GM06990 (cell line): ENCODE results near the gene RAB28.

Experiments
- DNase-seq: peaks from one replicate; pipeline ENCODE4 v3.0.0-alpha.2; 2011; ENCODE audit not compliant: insufficient read length; ENCODE audit errors: extremely low read depth
- H3K27me3 ChIP-seq: replicated peaks from 2 replicates; pipeline ENCODE4 v1.6.0; 2011; ENCODE audit warnings: low read length; ENCODE audit not compliant: control insufficient read depth, insufficient read depth
- H3K36me3 ChIP-seq: 2 replicates; pipeline ENCODE4 v1.5.1; 2011; ENCODE audit warnings: low read length; ENCODE audit not compliant: control insufficient read depth, insufficient read depth
- H3K4me3 ChIP-seq: replicated peaks from 2 replicates; pipeline ENCODE4 v1.5.1; 2011; ENCODE audit warnings: low read depth, mild to moderate bottlenecking, control low read depth, low read length
- CTCF ChIP-seq: IDR thresholded peaks from 2 replicates; pipeline ENCODE4 v1.5.1; 2011; ENCODE audit warnings: low read length, control low read depth, mild to moderate bottlenecking, inconsistent platforms; ENCODE audit not compliant: insufficient read depth, poor library complexity, severe bottlenecking

RAB28 gene

DNA sequence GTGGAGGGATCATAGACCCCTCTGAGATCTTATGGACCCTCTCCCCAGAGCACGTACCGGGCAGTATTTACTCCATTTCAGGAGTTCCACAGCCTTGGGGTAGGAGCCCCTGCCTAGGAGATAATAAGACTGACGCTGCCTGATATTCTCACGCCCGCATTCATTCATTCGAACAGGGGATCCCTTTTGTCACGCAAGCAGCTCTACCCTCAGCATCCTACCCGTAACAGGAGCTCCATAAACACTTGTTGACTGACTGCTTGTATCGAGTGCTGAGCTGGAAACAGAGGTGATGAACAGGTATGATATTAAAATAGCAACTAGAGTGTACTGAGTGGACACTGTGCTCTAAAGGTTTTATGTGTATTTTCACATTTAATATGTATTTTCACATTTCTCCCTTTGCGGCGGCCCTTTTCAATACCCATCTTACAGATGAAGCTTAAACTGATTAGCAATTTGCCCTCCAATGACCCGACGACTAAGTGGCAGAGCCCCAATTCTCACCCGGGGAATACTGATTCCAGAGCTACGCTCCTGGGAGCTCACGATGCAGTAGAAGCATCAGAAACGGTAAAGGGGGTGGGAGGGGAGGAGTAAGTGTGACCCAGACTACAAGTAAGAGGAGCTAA is 888 bp downstream of the RAB28 start:
- no peaks in the 10 kb centered on the region for H3K27me3 ChIP-seq
- no peak for DNase-seq
- peak overlapping the region; percentile 93 for H3K4me3 ChIP-seq
- TF ChIP-seq CTCF: no peak
- no peaks in the 10 kb centered on the region for H3K36me3 ChIP-seq

DNA sequence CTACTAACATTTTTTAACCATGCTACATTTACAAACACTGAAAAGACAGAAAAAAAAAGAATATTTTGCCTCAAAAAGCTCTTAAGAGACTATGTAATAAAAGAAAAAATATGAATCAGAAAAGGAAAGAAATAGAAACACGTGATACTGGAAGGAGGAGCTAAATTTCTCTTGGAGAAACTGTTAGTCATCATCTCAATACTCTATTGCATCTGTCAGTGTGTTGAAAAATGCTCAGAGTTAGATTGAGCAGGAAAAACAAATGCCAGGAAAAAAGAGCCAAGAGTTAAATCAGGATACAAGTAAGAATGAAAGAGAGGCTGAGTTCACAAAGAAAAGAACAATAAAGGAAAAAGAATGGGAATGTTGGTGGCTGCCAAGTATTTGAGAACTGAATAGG is 2.6 kb downstream of the RAB28 start:
- no peak overlapping the region for H3K4me3 ChIP-seq
- DNase-seq: no peak
- H3K27me3 ChIP-seq: no peaks in the 10 kb centered on the region
- H3K36me3 ChIP-seq: no peaks in the 10 kb centered on the region
- no peak for TF ChIP-seq CTCF

- no peak overlapping the region for H3K4me3 ChIP-seq
- no peaks in the 10 kb centered on the region for H3K27me3 ChIP-seq
- no peak for DNase-seq
- no peak for TF ChIP-seq CTCF
- H3K36me3 ChIP-seq: no peaks in the 10 kb centered on the region
These were observed 5.4 kb downstream of the RAB28 start for GRCh38 chr4:13478707-13479106.

- no peaks in the 10 kb centered on the region for H3K36me3 ChIP-seq
- no peak for DNase-seq
- H3K27me3 ChIP-seq: no peaks in the 10 kb centered on the region
- TF ChIP-seq CTCF: no peak
- H3K4me3 ChIP-seq: no peak overlapping the region
These were observed 6.0 kb downstream of the RAB28 start for GRCh38 chr4:13478131-13478530.

DNA sequence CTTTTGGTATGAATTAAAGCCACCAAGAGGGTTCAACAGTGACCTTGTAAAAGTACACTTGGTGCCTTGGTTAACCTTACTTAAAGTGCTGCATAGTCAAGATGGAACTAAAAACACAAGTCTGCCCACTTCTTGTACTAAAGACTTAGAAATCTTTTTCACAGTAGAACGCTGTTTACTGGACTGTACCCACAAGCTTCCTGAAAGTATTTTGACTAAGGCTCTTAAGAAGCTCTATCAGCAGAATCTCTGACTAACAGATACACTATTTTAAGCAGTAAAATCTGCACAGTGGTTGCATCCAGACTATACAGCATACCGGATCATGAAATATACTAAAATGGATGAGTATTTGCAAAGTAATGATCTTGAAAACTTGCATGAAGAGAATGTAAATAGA is 7.2 kb downstream of the RAB28 start:
- Histone ChIP-seq H3K27me3 (no peaks in the 10 kb centered on the region), H3K36me3 (no peaks in the 10 kb centered on the region), H3K4me3 (no peak overlapping the region)
- peak; percentile 8 for DNase-seq
- no peak for TF ChIP-seq CTCF

DNA sequence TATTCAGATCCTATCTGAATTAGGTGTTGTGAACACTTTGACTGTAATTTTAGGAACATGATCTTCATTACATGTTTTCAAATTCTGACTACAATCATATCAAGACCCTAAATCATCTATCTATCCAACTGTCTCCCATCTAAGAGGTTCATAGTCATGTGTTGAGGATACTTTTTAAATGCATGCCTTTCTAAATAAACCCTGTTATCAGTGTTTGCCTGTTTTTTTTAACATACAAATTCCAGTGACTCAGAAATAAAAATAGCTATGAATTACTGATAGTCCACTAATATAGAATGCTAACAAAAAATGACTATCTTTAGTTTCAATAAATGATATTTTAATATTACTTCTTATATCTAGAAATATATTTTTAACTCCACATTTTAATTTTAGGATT is 8.0 kb downstream of the RAB28 start:
- TF ChIP-seq CTCF: no peak
- no peak overlapping the region for H3K4me3 ChIP-seq
- H3K36me3 ChIP-seq: no peaks in the 10 kb centered on the region
- no peaks in the 10 kb centered on the region for H3K27me3 ChIP-seq
- no peak for DNase-seq
